SKM-1 treated with dmso at 0.1 percent for 144 hours (cell line): Measurements from ENCODE around the gene ECI2.
"Not testable (repeated sequence)": the region's sequence is repeated elsewhere in the genome, so short reads cannot be mapped to it uniquely, and the experiment has no call there.

Experiments used
- DNase-seq: peaks from one replicate; lab custom pipeline; 2025; ENCODE audit not compliant: unreplicated experiment; lab: John Stamatoyannopoulos, UW

ECI2 gene

GRCh38 chr6:4139272-4139671 lies 3.9 kb upstream of the ECI2 start:
- DNase-seq: no peak

GRCh38 chr6:4138186-4138585 lies 2.8 kb upstream of the ECI2 start:
- no peak for DNase-seq

GRCh38 chr6:4136354-4136831 lies 1.0 kb upstream of the ECI2 start:
- no peak for DNase-seq

- DNase-seq: peak; percentile 81
Observed at GRCh38 chr6:4135665-4136353, 434 bp upstream of the ECI2 start.

- no peak for DNase-seq
Observed at GRCh38 chr6:4133941-4134838, 1.2 kb downstream of the ECI2 start.

GRCh38 chr6:4130357-4130987 lies 4.9 kb downstream of the ECI2 start:
- DNase-seq: no peak

- no peak for DNase-seq
Observed at GRCh38 chr6:4129446-4129845, 5.9 kb downstream of the ECI2 start.

- no peak for DNase-seq
Observed at GRCh38 chr6:4128748-4129147, 6.6 kb downstream of the ECI2 start.

GRCh38 chr6:4128072-4128471 lies 7.3 kb downstream of the ECI2 start:
- no peak for DNase-seq

- DNase-seq: no peak
Observed at GRCh38 chr6:4125933-4126864, 9.2 kb downstream of the ECI2 start.

GRCh38 chr6:4125500-4125899 lies 9.9 kb downstream of the ECI2 start:
- no peak for DNase-seq

- no peak for DNase-seq
Observed at GRCh38 chr6:4124351-4124750, 11.0 kb downstream of the ECI2 start.

- DNase-seq: no peak
Observed at GRCh38 chr6:4115741-4116140, 19.6 kb downstream of the ECI2 start.

GRCh38 chr6:4114123-4114522 lies 21.3 kb downstream of the ECI2 start:
- DNase-seq: no peak

GRCh38 chr6:4113649-4114048 lies 21.7 kb downstream of the ECI2 start:
- DNase-seq: no peak

GRCh38 chr6:4112366-4112765 lies 23.0 kb downstream of the ECI2 start:
- DNase-seq: no peak

- DNase-seq: not testable (repeated sequence)
Observed at GRCh38 chr6:4109363-4109815, 26.0 kb downstream of the ECI2 start.

GRCh38 chr6:4108561-4109093 lies 26.7 kb downstream of the ECI2 start:
- no peak for DNase-seq

GRCh38 chr6:4107873-4108272 lies 27.5 kb downstream of the ECI2 start:
- no peak for DNase-seq

GRCh38 chr6:4105980-4106536 lies 29.3 kb downstream of the ECI2 start:
- DNase-seq: no peak
